Vagina (tissue), 2 donors: Measurements from ENCODE around the gene DTD1.

ENCODE experiments used
- POLR2AphosphoS5 ChIP-seq, 2 donors: sonication (generic); formaldehyde crosslinking; IDR thresholded peaks; one replicate each; pipeline ENCODE4 v1.9.0; 2017; ENCODE audit warnings: antibody characterized with exemption in 2 of 2, mild to moderate bottlenecking in 2 of 2, low read depth in 1 of 2; ENCODE audit not compliant: insufficient read depth in 1 of 2
- TF ChIP-seq, protein P1 (sequence below), 3 experiments: fragments of 450-650 bp in 2 of 3; fragments of 200-600 bp in 1 of 3; sonication (generic) in 1 of 3; IDR thresholded peaks; one replicate each; pipeline ENCODE4 v1.5.1; 2017 to 2019; ENCODE audit warnings: antibody characterized with exemption in 3 of 3, mild to moderate bottlenecking in 2 of 3, moderate library complexity in 2 of 3

DNA sequence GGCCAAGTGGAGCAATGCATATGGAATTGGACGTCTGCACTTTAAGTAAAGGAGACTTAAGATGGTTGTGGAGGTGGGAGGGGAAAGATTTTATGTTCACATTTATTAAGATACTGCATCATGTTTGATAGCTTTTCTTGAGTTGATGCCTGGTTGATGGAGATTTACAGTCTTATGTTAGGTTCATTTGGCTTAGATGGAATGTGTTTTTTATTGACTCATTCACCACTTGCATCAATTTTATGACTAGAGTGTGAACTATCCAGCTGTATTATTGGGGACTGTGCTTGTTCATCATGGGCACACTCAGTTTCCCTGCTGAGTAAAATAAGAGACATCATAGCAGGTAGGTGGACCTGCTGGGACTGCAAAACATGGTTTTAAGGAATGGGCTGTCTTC lies 134.5 kb downstream of the DTD1 start:
- TF ChIP-seq, protein P1, sequence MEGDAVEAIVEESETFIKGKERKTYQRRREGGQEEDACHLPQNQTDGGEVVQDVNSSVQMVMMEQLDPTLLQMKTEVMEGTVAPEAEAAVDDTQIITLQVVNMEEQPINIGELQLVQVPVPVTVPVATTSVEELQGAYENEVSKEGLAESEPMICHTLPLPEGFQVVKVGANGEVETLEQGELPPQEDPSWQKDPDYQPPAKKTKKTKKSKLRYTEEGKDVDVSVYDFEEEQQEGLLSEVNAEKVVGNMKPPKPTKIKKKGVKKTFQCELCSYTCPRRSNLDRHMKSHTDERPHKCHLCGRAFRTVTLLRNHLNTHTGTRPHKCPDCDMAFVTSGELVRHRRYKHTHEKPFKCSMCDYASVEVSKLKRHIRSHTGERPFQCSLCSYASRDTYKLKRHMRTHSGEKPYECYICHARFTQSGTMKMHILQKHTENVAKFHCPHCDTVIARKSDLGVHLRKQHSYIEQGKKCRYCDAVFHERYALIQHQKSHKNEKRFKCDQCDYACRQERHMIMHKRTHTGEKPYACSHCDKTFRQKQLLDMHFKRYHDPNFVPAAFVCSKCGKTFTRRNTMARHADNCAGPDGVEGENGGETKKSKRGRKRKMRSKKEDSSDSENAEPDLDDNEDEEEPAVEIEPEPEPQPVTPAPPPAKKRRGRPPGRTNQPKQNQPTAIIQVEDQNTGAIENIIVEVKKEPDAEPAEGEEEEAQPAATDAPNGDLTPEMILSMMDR (IDR thresholded peaks at IDR 0.05): no peak
- no peak for TF ChIP-seq POLR2AphosphoS5 (IDR thresholded peaks at IDR 0.05; ENCODE audit: insufficient read depth in 1 of 2, low read depth in 1 of 2)
